NB4 (cell line): Measurements from ENCODE around the gene SOX6.

Source experiments
- CTCF ChIP-seq: IDR thresholded peaks from one replicate; pipeline ENCODE4 v1.5.1; 2012; ENCODE audit warnings: low read depth, low read length
- MYC ChIP-seq: IDR thresholded peaks from 2 replicates; pipeline ENCODE4 v1.6.1; 2011; ENCODE audit warnings: low read depth, low read length

- TF ChIP-seq CTCF (no peak), MYC (no peak)
These were observed 115.7 kb downstream of the SOX6 start for GRCh38 chr11:16240687-16241086.
